Skeletal muscle tissue (tissue), 4 donors: ENCODE data around the gene PIGV. TPM values are rescaled to one million over a fixed set of nuclear protein-coding genes. Genes with fewer than 3 reads are reported as not detected.
A peak's percentile ranks its signal among the peaks of the same experiment; 100 is the strongest.

Experiments
- H3K27ac ChIP-seq: one replicate; pipeline ENCODE4 v1.7.0; 2013; ENCODE audit warnings: mild to moderate bottlenecking, low read depth, low read length, inconsistent platforms
- H3K27me3 ChIP-seq, 3 donors: one replicate each; pipeline ENCODE4 v1.7.0; 2013; ENCODE audit warnings: low read length in 3 of 3; ENCODE audit not compliant: control insufficient read depth in 3 of 3, insufficient read depth in 3 of 3
- H3K36me3 ChIP-seq, 3 donors: one replicate each; pipeline ENCODE4 v1.7.0; 2013; ENCODE audit warnings: low read length in 3 of 3; ENCODE audit not compliant: control insufficient read depth in 3 of 3, insufficient read depth in 3 of 3
- H3K4me1 ChIP-seq, 3 donors: one replicate each; pipeline ENCODE4 v1.7.0; 2013; ENCODE audit warnings: low read length in 3 of 3, mild to moderate bottlenecking in 3 of 3; ENCODE audit not compliant: control insufficient read depth in 3 of 3, insufficient read depth in 3 of 3
- H3K4me3 ChIP-seq, 3 donors: one replicate each; pipeline ENCODE4 v1.7.0; 2013; ENCODE audit warnings: low read length in 3 of 3
- H3K9ac ChIP-seq, 3 donors: one replicate each; pipeline ENCODE4 v1.7.0; 2013; ENCODE audit warnings: low read length in 3 of 3, mild to moderate bottlenecking in 3 of 3, moderate library complexity in 2 of 3, low read depth in 1 of 3
- H3K9me3 ChIP-seq, 3 donors: one replicate each; pipeline ENCODE4 v1.7.0; 2013; ENCODE audit warnings: low read length in 3 of 3; ENCODE audit not compliant: control insufficient read depth in 3 of 3
- total RNA-seq: library from RNA; depleted of rRNA; stranded (reverse); fragments of >200 nt; gene quantifications from one replicate; pipeline ENCODE4 v1.2.3, GENCODE V29; 2014
- donor health status: Osteomylitis.

PIGV gene
- total RNA-seq, result 5.2 TPM

DNA sequence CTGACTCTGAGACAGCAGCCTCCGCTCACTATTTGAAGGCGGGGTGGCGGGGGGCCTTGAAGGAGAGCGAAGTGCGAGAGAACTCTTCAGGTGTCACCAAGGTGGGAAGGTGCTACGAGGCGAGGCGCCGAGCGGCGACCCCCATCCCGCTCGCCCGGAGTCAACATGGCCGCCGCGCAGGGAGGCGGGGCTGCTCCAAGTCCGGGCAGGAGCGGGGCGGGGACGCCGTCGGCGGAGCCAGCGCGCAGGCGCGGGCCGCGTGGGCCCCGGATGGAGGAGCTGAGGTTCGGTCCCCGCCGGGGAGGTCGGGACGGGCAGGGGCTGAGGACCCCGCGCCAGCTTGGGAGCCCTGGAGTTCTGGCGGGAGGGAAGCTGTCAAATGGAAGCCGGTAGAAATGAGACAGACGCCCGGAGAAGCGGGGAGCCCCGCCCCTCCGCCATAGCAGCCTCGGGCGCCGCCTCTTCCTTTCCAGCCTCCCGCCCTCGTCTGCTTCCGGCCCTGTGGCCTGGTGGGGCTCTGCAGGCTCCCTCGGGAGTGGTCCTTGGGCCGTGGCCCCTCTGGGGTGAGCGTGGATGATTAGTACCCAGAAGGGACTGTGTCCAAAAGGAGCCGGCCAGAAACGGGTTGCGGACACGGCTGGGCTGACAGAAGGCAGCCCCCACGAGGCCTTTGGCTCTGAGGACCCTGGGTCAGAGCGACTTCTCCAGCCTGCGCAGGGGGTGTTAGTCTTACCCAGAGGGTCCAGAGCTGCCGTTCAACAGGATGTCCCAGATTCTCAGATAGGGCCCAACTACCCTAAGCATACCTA is at the start of gene PIGV:
PIGV (plus strand) TSS at position 245 of the 809 bp plus-strand sequence. CDS start 2,866 bp downstream, outside the sequence.
- Histone ChIP-seq H3K9ac (peak within 1 kb of the TSS; percentile 97 to 99 (median 97)), H3K27ac (peak within 1 kb of the TSS; percentile 99), H3K27me3 (no peaks in the 10 kb centered on the region), H3K4me3 (peak within 1 kb of the TSS; percentile 89 to 96 (median 94)), H3K9me3 (no peaks in the 10 kb centered on the region), H3K4me1 (peaks cover 52 to 66% (median 65%) of the 10 kb centered on the region in 3 donors), H3K36me3 (peaks cover 0 to 12% (median 4%) of the 10 kb centered on the region in 3 donors)

DNA sequence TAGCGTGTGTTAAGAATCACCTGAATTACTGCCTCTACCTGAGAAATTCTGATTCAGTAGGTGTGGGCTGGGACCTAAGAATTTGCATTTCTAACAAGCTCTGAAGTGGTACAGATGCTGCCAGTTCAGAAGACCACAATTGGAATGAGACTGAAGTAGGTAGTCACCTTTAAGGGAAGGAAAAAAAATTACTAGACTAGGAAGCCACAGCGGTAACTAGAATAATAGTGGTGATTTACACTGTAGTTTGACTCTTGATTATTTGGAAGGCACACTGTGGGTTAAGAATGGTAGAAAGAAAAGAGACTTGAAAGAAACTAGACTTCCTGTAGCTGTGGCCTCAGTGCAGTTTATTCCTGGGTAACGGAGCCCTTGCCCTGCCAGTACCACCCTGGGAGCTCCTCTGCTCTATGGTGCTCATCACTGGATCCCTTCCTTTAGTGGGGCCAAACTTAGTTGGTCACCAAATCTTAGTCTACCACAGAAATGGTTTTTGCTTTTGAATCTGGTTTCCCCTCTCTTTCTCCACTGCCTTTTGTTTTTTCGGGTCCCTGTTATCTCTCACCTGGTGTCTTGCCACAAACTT is 48.3 kb upstream of the PIGV start:
- Histone ChIP-seq H3K9ac (no peak overlapping the region), H3K27me3 (no peaks in the 10 kb centered on the region), H3K9me3 (no peaks in the 10 kb centered on the region), H3K36me3 (peaks cover 4 to 25% (median 20%) of the 10 kb centered on the region in 3 donors), H3K4me3 (no peak overlapping the region), H3K27ac (no peak overlapping the region), H3K4me1 (peaks cover 18 to 25% (median 21%) of the 10 kb centered on the region in 3 donors)

DNA sequence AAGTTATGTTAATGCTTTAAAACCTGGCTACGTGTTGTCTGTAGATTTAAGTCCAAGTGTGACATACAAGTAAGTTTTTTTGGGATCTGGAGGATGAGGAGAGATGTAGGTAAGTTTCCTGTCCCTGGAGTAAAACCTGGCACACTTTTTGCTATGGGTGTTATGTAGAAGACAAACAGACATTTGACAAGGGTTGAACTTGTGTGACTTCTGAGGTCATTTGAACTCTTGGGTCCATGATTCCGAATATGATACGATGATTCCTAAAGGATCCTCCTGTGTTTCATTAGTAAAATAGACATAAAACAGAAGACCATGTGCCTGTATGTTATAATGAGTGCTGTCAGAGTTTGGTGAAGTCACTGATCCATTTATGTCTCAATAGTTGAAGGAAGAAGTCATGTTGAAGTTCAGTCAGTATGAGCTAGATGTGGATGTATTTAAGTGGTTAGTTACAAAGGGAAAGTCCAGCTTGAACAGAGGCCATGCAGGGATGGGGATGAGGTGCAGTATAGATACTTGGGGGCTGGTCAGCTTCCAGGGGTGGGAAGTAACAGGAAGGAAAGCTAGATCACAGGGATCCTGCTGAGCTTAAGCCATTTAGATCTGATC is 47.6 kb upstream of the PIGV start:
- Histone ChIP-seq H3K4me1 (peaks cover 20 to 21% (median 20%) of the 10 kb centered on the region in 3 donors), H3K9me3 (no peaks in the 10 kb centered on the region), H3K27me3 (no peaks in the 10 kb centered on the region), H3K27ac (no peak overlapping the region), H3K36me3 (peaks cover 4 to 25% (median 18%) of the 10 kb centered on the region in 3 donors), H3K4me3 (no peak overlapping the region), H3K9ac (no peak overlapping the region)

DNA sequence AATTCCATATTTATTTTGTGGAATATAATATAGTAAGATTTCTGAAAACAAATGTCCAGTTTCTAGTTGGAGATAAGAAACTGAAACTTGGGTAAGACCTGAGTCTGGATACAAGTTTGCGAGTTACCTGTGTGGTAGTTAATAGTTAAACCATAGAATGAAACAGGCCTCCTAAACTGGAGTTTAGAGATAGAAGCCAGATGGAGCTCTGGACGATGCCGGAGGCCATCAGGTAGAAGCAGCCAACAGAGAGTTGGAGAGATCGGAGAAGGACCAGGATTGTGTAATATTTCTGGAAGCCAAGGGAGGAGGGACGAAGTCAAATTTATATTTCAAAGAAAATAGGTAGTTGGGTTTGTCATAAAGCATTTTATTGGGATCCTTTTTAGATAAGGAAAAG is 46.8 kb upstream of the PIGV start:
- H3K27me3 ChIP-seq, result no peaks in the 10 kb centered on the region
- H3K4me3 ChIP-seq, result no peak overlapping the region
- H3K36me3 ChIP-seq, result peaks cover 2 to 21% (median 17%) of the 10 kb centered on the region in 3 donors
- peaks cover 18 to 26% (median 22%) of the 10 kb centered on the region in 3 donors for H3K4me1 ChIP-seq
- no peak overlapping the region for H3K27ac ChIP-seq
- no peak overlapping the region for H3K9ac ChIP-seq
- H3K9me3 ChIP-seq, result no peaks in the 10 kb centered on the region

DNA sequence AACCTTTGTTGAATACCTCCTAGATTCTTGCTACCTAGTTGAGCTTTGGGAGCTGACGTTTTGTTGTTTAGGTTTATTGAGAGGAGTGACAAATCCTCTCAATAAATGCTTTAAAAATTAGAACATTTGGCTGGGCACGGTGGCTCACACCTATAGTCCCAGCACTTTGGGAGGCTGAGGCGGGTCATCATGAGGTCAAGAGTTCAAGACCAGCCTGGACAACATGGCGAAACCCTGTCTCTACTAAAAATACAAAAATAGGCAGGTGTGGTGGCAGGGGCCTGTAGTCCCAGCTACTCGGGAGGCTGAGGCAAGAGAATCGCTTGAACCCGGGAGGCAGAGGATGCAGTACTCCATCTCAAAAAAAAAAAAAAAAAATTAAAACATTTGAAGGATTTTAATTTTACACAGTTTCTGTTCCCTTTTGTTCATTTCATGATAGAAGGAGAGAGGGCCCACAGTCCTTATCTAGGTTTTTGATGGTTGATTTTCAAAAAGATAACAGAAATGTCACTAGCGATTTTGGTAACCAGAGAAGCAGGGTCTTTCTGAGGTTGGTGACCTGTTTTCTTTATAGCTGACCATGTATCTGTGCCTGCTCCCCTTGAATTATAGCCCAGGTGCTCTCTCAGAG is 44.2 kb upstream of the PIGV start:
- H3K4me1 ChIP-seq, result peaks cover 29 to 32% (median 30%) of the 10 kb centered on the region in 3 donors
- peaks cover 0 to 22% (median 14%) of the 10 kb centered on the region in 3 donors for H3K36me3 ChIP-seq
- H3K9ac ChIP-seq, result no peak overlapping the region

DNA sequence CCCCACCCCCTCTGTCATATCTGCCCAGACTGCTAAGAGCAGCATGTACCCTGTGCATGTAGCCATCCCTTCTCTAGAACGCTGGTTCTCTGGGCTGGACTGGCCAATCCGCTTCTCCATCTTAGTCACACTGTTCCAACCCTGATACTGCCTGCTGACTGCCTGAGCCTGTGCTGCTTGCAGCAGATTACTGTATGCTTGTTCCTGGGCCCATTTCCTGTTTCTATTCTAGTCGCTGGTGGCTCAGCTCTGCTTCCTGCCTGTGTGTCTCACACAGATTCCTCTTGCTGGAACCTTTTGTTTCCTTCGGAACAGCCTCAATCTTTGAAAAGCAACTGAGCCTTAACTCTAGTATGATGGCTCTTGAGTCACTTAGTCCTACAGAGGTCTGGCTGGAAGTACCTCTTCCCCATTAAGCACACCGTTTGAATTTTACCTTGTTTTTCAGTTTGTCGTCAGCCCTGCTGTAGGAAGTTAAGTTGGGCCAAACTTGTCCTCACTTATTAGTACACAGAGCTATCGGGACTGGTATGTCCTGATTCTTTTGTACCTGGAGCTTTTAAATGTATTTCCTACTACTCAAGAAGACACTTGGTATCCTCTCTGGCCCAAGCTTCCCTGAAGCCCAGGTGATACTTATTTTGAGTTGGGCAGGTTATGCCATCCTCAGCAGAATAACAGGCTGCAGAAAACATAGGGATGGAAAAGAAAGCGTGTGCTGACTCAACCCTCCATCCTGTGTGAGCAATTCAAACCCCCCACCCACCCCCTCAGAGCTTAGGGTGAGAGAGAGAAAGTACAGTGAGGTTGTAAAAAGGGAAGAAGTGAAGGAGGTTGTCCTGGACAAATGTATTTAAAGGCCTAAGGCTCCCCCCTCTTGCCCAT is 43.4 kb upstream of the PIGV start:
- H3K9ac ChIP-seq, result no peak overlapping the region
- H3K27me3 ChIP-seq, result no peaks in the 10 kb centered on the region
- H3K4me1 ChIP-seq, result peaks cover 28 to 33% (median 33%) of the 10 kb centered on the region in 3 donors
- peaks cover 0 to 22% (median 11%) of the 10 kb centered on the region in 3 donors for H3K36me3 ChIP-seq
- H3K27ac ChIP-seq, result peak overlapping the region; percentile 19
- no peaks in the 10 kb centered on the region for H3K9me3 ChIP-seq
- no peak overlapping the region for H3K4me3 ChIP-seq

More for the DNA sequence above, 44.2 kb upstream of the PIGV start:
- no peak overlapping the region for H3K4me3 ChIP-seq
- no peak overlapping the region for H3K27ac ChIP-seq
- no peaks in the 10 kb centered on the region for H3K9me3 ChIP-seq
- no peaks in the 10 kb centered on the region for H3K27me3 ChIP-seq

DNA sequence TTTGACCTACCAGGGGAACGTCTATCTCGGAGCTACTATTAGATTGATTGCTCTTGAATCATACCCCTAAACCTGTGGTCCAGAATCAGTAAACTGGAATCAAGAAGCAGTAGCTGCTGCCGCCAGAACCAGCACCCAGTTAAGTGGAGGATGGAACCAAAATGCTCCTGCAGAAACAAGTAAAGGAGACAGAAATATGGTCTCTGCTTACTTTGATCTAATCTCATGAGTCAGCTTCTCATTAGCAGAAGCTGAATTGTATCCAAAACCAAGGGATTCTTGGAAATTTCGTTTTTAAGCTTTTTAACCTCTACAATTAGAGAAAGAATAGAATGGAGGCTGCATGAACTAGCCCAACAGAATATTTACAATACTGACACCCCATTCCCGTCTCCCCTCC is 42.6 kb upstream of the PIGV start:
- no peaks in the 10 kb centered on the region for H3K27me3 ChIP-seq
- H3K9me3 ChIP-seq, result no peaks in the 10 kb centered on the region
- peaks cover 29 to 36% (median 32%) of the 10 kb centered on the region in 3 donors for H3K4me1 ChIP-seq
- peaks cover 0 to 22% (median 16%) of the 10 kb centered on the region in 3 donors for H3K36me3 ChIP-seq
- H3K9ac ChIP-seq, result no peak overlapping the region
- H3K27ac ChIP-seq, result peak overlapping the region; percentile 19
- H3K4me3 ChIP-seq, result no peak overlapping the region

DNA sequence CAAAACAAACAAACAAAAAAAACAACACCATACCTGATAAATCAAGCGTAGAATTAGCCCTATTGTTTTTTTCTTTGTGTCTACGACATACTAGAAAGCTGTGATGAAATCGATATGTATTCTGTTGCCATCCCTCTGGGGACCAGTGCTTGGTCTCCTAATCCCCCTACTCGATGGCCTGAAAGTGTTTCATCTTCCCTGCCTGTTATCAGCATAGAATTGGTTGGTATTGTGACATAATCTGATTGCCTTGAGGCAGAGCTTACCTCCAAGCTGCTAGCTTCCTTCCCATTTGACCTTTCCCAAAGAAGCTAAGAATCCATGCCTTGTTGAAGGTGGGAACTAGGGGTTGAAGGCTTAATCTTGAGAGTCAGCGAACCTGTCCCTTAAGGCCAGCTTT is 40.7 kb upstream of the PIGV start:
- Histone ChIP-seq H3K4me3 (no peak overlapping the region), H3K4me1 (peaks cover 32 to 41% (median 37%) of the 10 kb centered on the region in 3 donors), H3K9me3 (no peaks in the 10 kb centered on the region), H3K27ac (no peak overlapping the region), H3K36me3 (peaks cover 0 to 14% (median 12%) of the 10 kb centered on the region in 3 donors), H3K9ac (no peak overlapping the region), H3K27me3 (no peaks in the 10 kb centered on the region)

DNA sequence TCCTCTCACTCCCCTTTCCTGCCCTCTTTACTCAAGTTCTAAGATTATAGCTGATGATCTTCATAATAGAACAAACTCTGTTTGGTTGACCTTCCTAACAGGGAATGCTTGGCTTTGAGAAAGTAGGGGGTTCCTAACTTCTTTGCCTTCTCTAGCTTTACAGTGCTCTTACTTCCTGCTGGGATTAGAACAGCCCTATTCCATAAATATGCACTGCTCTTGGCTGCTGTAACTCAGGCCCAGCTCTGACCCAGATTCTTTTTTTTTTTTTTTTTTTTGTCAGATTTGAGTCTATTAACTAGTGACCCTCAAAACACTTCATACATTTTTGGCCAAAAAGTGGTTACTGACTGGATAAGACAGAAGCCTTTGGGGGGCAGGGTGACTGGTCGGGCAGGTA is 39.4 kb upstream of the PIGV start:
- Histone ChIP-seq H3K27me3 (no peaks in the 10 kb centered on the region), H3K4me3 (no peak overlapping the region), H3K27ac (no peak overlapping the region), H3K9me3 (no peaks in the 10 kb centered on the region), H3K4me1 (peaks cover 43 to 53% (median 45%) of the 10 kb centered on the region in 3 donors), H3K9ac (peak overlapping the region in 2 of 3 donors; percentile 28 to 54), H3K36me3 (peaks cover 0 to 9% (median 6%) of the 10 kb centered on the region in 3 donors)
